Cardiac fibroblast (primary cell): ENCODE results near the gene ALKBH7.

Experiments
- DNase-seq, 2 donors: peaks; one replicate each; pipeline versions ENCODE4 v3.0.0 to v3.0.0-alpha.2; 2010; ENCODE audit warnings: low read depth in 2 of 2
- H3K4me3 ChIP-seq, 2 donors: replicated peaks in 1 of 2; 1 replicate in 1 of 2; 2 replicates in 1 of 2; pipeline ENCODE4 v1.5.1; 2011; ENCODE audit warnings: low read depth in 2 of 2, low read length in 2 of 2, mild to moderate bottlenecking in 2 of 2, moderate library complexity in 1 of 2
- TF ChIP-seq, protein P1 (sequence below): IDR thresholded peaks from one replicate; pipeline ENCODE4 v1.5.1; 2011; ENCODE audit warnings: low read depth, mild to moderate bottlenecking, low read length, inconsistent platforms

The ALKBH7 gene

GRCh38 chr19:6418562-6418932 is 46.0 kb downstream of the ALKBH7 start:
- no peak overlapping the region for H3K4me3 ChIP-seq
- no peak for DNase-seq
- TF ChIP-seq, protein P1, sequence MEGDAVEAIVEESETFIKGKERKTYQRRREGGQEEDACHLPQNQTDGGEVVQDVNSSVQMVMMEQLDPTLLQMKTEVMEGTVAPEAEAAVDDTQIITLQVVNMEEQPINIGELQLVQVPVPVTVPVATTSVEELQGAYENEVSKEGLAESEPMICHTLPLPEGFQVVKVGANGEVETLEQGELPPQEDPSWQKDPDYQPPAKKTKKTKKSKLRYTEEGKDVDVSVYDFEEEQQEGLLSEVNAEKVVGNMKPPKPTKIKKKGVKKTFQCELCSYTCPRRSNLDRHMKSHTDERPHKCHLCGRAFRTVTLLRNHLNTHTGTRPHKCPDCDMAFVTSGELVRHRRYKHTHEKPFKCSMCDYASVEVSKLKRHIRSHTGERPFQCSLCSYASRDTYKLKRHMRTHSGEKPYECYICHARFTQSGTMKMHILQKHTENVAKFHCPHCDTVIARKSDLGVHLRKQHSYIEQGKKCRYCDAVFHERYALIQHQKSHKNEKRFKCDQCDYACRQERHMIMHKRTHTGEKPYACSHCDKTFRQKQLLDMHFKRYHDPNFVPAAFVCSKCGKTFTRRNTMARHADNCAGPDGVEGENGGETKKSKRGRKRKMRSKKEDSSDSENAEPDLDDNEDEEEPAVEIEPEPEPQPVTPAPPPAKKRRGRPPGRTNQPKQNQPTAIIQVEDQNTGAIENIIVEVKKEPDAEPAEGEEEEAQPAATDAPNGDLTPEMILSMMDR, result no peak

- DNase-seq, result no peak
- H3K4me3 ChIP-seq, result no peak overlapping the region
- TF ChIP-seq, protein P1, result no peak
Measured at GRCh38 chr19:6421075-6422014, 48.8 kb downstream of the ALKBH7 start.

GRCh38 chr19:6423499-6424194 is 51.1 kb downstream of the ALKBH7 start:
- DNase-seq, result peak; percentile 60 to 63
- TF ChIP-seq, protein P1, result no peak
- H3K4me3 ChIP-seq, result peak overlapping the region; percentile 93 to 99

GRCh38 chr19:6424195-6424938 is 51.8 kb downstream of the ALKBH7 start, which contains the start of gene KHSRP:
KHSRP (minus strand) TSS chr19:6424811; CDS start chr19:6424701, 110 bp downstream.
- peak within 1 kb of the TSS; percentile 93 to 99 for H3K4me3 ChIP-seq
- TF ChIP-seq, protein P1, result no peak
- no peak for DNase-seq
